Ureter (tissue), 1 donor: ENCODE data around the gene CWF19L1. TPM values are rescaled to one million over a fixed set of nuclear protein-coding genes. Genes with fewer than 3 reads are reported as not detected.

ENCODE experiments used
- DNase-seq: peaks from one replicate; pipeline ENCODE4 v3.0.0-alpha.2; 2020; ENCODE audit warnings: low spot score
- total RNA-seq: library from RNA; stranded (reverse); gene quantifications from one replicate; pipeline ENCODE4 v1.2.4, GENCODE V29; 2023
- donor health status: DM: yes; HTN: yes; CAD: no.

Gene CWF19L1
- total RNA-seq, 1 donor from 2014 or later: 31.2 TPM

- DNase-seq: no peak
These were observed 84.5 kb downstream of the CWF19L1 start for GRCh38 chr10:100182908-100183307.

Other genes with a start within 250 kb of the CWF19L1 start
- not detected for gene CPN1, start 185.8 kb downstream of the CWF19L1 start, total RNA-seq
- 42.8 TPM for gene ERLIN1, start 81.6 kb downstream of the CWF19L1 start, total RNA-seq
- 17.6 TPM for gene CHUK, start 38.0 kb downstream of the CWF19L1 start, total RNA-seq
- gene BLOC1S2, start 19.0 kb upstream of the CWF19L1 start, total RNA-seq: 34.4 TPM
- 0.16 TPM for gene PKD2L1, start 62.6 kb upstream of the CWF19L1 start, total RNA-seq
- 45.8 TPM for gene SCD, start 79.6 kb upstream of the CWF19L1 start, total RNA-seq
- 0.99 TPM for gene WNT8B, start 195.4 kb upstream of the CWF19L1 start, total RNA-seq